ENCODE measurements around the gene VCP. TPM values are rescaled to one million over a fixed set of nuclear protein-coding genes. Genes with fewer than 3 reads are reported as not detected.

VCP gene
- total and polyA plus RNA-seq, 9 of the 15 experiments (the other 6 are each of a cell fraction or from before 2014, with no cell fraction given): 7.1 to 257 (median 199) TPM

DNA sequence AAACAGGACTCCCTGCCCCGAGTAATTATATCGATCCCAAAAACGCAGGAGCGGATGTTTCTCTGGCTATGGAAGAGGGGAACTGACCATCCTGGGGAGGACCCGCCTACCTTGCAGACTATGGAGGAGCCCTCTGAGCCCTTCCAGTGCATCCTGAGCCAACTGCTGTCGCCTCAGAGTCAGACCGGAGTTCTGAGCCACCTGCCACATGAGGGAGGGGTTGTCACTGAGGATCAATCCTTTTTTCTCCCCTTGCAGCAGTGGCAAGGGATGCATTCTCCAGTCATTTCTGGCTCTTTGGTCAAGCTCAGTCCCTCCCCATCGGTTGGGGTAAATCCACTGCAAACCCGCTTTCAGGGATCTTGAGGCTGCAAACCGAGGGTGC is 6.6 kb upstream of the VCP start:
- H2AFZ ChIP-seq (ENCODE audit: low read depth, low read length): peak overlapping the region; percentile 90
- in situ Hi-C loops (cut with MboI) (no loop called here), intact Hi-C loops (cut with micrococcal nuclease) (no loop called here)
- POLR2A ChIA-PET: interaction anchor here (1.0 to 1.9 kb wide), 6 partner anchors 12 to 24 kb away, joined by 3 to 13 read pairs (median 4); partner anchors contain the start of genes PIGO and STOML2
- peaks cover 24% of the 10 kb centered on the region for H3K79me2 ChIP-seq (ENCODE audit: control insufficient read depth, insufficient read depth, low read length)
- H4K20me1 ChIP-seq (replicated peaks; ENCODE audit: control insufficient read depth, insufficient read depth, low read length): no peaks in the 10 kb centered on the region
- H3K27ac ChIP-seq (ENCODE audit: extremely low read depth, low read depth, low read length): peak overlapping the region; percentile 89
- no peaks in the 10 kb centered on the region for H3K9me3 ChIP-seq (replicated peaks; ENCODE audit: control insufficient read depth, insufficient read depth, low read depth, low read length)
- BruUV-seq (replicated peaks): TSS peak; percentile 50
- WGBS (ENCODE audit: insufficient coverage, low coverage, missing lambda C conversion rate): 0% methylated on average over 9 of the region's 10 CpGs
- H3K4me1 ChIP-seq (replicated peaks in 1 of 2; ENCODE audit: control insufficient read depth in 2 of 2, insufficient read depth in 2 of 2, low read length in 2 of 2): peaks cover 3 to 28% of the 10 kb centered on the region in 2 experiments; a peak in 4 of 5 replicates
- DNase-seq (ENCODE audit: extremely low read depth in 1 of 4, low spot score in 3 of 4) (peak in 1 of 4 experiments; percentile 14), ATAC-seq (peak; percentile 32; the same call in 2 of the 3 replicates), FAIRE-seq (peak; percentile 6)
- no peaks in the 10 kb centered on the region for H3K27me3 ChIP-seq (ENCODE audit: control insufficient read depth in 2 of 2, insufficient read depth in 2 of 2, low read length in 2 of 2)
- CTCF ChIA-PET (ENCODE audit: low intra/inter-chr PET ratio): no interaction called here
- H3K36me3 ChIP-seq (ENCODE audit: control insufficient read depth, insufficient read depth, low read length): peaks cover 31% of the 10 kb centered on the region; the same call in 2 of the 3 replicates
- peak overlapping the region; percentile 80 to 98 for H3K9ac ChIP-seq (ENCODE audit: insufficient read depth in 1 of 2, low read depth in 2 of 2, low read length in 2 of 2)
- TF ChIP-seq KAT2B (IDR thresholded peaks at IDR 0.05; ENCODE audit: low read depth, low read length) (no peak), MCM2 (IDR thresholded peaks at IDR 0.05; ENCODE audit: low read depth) (no peak), TFAM (CRISPR knock-in tag; conservative IDR thresholded peaks at IDR 0.05) (no peak), CBX1 (IDR thresholded peaks at IDR 0.05; ENCODE audit: low read depth) (no peak), SAP30 (IDR thresholded peaks at IDR 0.05; ENCODE audit: borderline replicate concordance, insufficient read depth, low read depth, low read length, poor library complexity, severe bottlenecking) (peak; percentile 47)
- TF ChIP-seq, protein P1, sequence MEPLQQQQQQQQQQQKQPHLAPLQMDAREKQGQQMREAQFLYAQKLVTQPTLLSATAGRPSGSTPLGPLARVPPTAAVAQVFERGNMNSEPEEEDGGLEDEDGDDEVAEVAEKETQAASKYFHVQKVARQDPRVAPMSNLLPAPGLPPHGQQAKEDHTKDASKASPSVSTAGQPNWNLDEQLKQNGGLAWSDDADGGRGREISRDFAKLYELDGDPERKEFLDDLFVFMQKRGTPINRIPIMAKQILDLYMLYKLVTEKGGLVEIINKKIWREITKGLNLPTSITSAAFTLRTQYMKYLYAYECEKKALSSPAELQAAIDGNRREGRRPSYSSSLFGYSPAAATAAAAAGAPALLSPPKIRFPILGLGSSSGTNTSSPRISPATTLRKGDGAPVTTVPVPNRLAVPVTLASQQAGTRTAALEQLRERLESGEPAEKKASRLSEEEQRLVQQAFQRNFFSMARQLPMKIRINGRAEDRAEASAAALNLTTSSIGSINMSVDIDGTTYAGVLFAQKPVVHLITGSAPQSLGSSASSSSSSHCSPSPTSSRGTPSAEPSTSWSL (CRISPR knock-in tag; IDR thresholded peaks at IDR 0.05; ENCODE audit: borderline replicate concordance): no peak
- H3K4me3 ChIP-seq: peak overlapping the region; percentile 65
- peaks cover 4% of the 10 kb centered on the region for H3K9me1 ChIP-seq (ENCODE audit: control insufficient read depth, insufficient read depth, low read length)
- H3K4me2 ChIP-seq (ENCODE audit: insufficient read depth, low read length): peak overlapping the region; percentile 93

Data from K562 (cell line).